GM12878 (cell line): ENCODE measurements around the gene ZNF813. TPM values are rescaled to one million over a fixed set of nuclear protein-coding genes. Genes with fewer than 3 reads are reported as not detected.
A peak's percentile ranks its signal among the peaks of the same experiment; 100 is the strongest.

ENCODE experiments used
- ATAC-seq: fragments of 200-7000 bp; cut with Tn5 transposase; 3 replicates; pipeline ENCODE4 v1.9.1; 2020; ENCODE audit warnings: mild to moderate bottlenecking, moderate library complexity
- BruUV-seq: library from RNA; stranded (reverse); fragments of 400-500 nt; replicated peaks from 2 replicates; lab custom pipeline; 2021; lab: Mats Ljungman, UMichigan
- CTCF ChIA-PET: fragments of 300-600 bp; sonication (Branson Sonifier 250); formaldehyde crosslinking; extraction: SDS; loops from one replicate; lab custom pipeline; 2021; ENCODE audit warnings: inconsistent platforms; lab: Yijun Ruan, JAX
- POLR2A ChIA-PET: fragments of 350-600 bp; formaldehyde crosslinking; extraction: SDS; loops from one replicate; lab custom pipeline; 2021; ENCODE audit warnings: inconsistent platforms; lab: Charles Lee
- RAD21 ChIA-PET: fragments of 300-600 bp; sonication (Branson Sonifier 250); formaldehyde crosslinking; loops from one replicate; lab custom pipeline; 2023; ENCODE audit warnings: antibody characterized with exemption; ENCODE audit not compliant: unreplicated experiment; lab: Charles Lee
- SMC1A ChIA-PET: fragments of 300-600 bp; sonication (Branson Sonifier 250); formaldehyde crosslinking; loops from one replicate; lab custom pipeline; 2023; ENCODE audit not compliant: unreplicated experiment, uncharacterized antibody; lab: Charles Lee
- DNase-seq: peaks from one replicate; pipeline ENCODE4 v3.0.0-alpha.2; 2011; ENCODE audit warnings: low read depth, low spot score
- FAIRE-seq: peaks from 3 replicates; lab custom pipeline; 2011; peaks lifted over from hg19 to GRCh38; lab: Jason Lieb, UNC
- H2AFZ ChIP-seq: 2 replicates; pipeline ENCODE4 v1.6.0; 2011; ENCODE audit warnings: low read depth, low read length, control low read depth; ENCODE audit not compliant: control insufficient read depth
- H3K27ac ChIP-seq: 2 replicates; pipeline ENCODE4 v1.5.1; 2011; ENCODE audit warnings: control low read depth; ENCODE audit not compliant: control insufficient read depth, insufficient read depth
- H3K27me3 ChIP-seq, 2 experiments: replicated peaks in 1 of 2; 2 replicates each; pipeline versions ENCODE4 v1.6.0 to v1.6.1; 2011; ENCODE audit warnings: low read length in 1 of 2; ENCODE audit not compliant: control insufficient read depth in 2 of 2, insufficient read depth in 2 of 2
- H3K36me3 ChIP-seq, 2 experiments: 2 replicates each; pipeline ENCODE4 v1.5.1; 2011; ENCODE audit warnings: low read length in 1 of 2; ENCODE audit not compliant: control insufficient read depth in 2 of 2, insufficient read depth in 2 of 2
- H3K4me1 ChIP-seq: 2 replicates; pipeline ENCODE4 v1.6.1; 2011; ENCODE audit warnings: mild to moderate bottlenecking, low read length, moderate library complexity, mixed read lengths; ENCODE audit not compliant: control insufficient read depth, insufficient read depth
- H3K4me2 ChIP-seq: 2 replicates; pipeline ENCODE4 v1.6.0; 2011; ENCODE audit warnings: control low read depth; ENCODE audit not compliant: control insufficient read depth, insufficient read depth
- H3K4me3 ChIP-seq: fragments of 200-600 bp; sonication (generic); 2 replicates; pipeline ENCODE4 v1.5.1; 2016
- H3K79me2 ChIP-seq: 2 replicates; pipeline ENCODE4 v1.6.0; 2011; ENCODE audit warnings: low read length; ENCODE audit not compliant: control insufficient read depth, insufficient read depth
- H3K9ac ChIP-seq: 2 replicates; pipeline ENCODE4 v1.8.0; 2011; ENCODE audit warnings: low read length, control low read depth, mixed read lengths; ENCODE audit not compliant: control insufficient read depth, insufficient read depth
- H3K9me3 ChIP-seq: replicated peaks from 3 replicates; pipeline ENCODE4 v1.5.1; 2011; ENCODE audit warnings: mild to moderate bottlenecking, low read length; ENCODE audit not compliant: control insufficient read depth, insufficient read depth
- H4K20me1 ChIP-seq: 2 replicates; pipeline ENCODE4 v1.6.0; 2011; ENCODE audit not compliant: control insufficient read depth, insufficient read depth
- BRCA1 ChIP-seq: IDR thresholded peaks from 2 replicates; pipeline ENCODE4 v1.6.1; 2011; ENCODE audit warnings: low read depth, low read length, improper control_type of control experiment
- CBFB ChIP-seq: IDR thresholded peaks from 2 replicates; pipeline ENCODE4 v1.6.1; 2016; ENCODE audit warnings: antibody characterized with exemption, low read depth
- HDGF ChIP-seq: fragments of 450-650 bp; IDR thresholded peaks from 2 replicates; pipeline ENCODE4 v1.6.1; 2016; ENCODE audit warnings: antibody characterized with exemption
- WGBS: methylation state at CpG from one replicate; pipeline ENCODE4 v1.1.6; 2016; ENCODE audit warnings: low lambda C conversion rate; ENCODE audit not compliant: insufficient replicate concordance, insufficient coverage; ENCODE audit errors: missing lambda C conversion rate; 5-methylcytosine and 5-hydroxymethylcytosine counted together
- in situ Hi-C: fragments of 300-500 bp; cut with MboI; formaldehyde crosslinking; loops from 9 replicates; pipeline ENCODE4 v1.14.3; 2018; ENCODE audit warnings: mixed read lengths
- intact Hi-C: fragments of 100-400 bp; cut with micrococcal nuclease; formaldehyde crosslinking; loops from one replicate; pipeline ENCODE4 v1.14.2; 2022; ENCODE audit not compliant: unreplicated experiment
- polyA plus RNA-seq, 11 experiments: library from polyadenylated mRNA; depleted of rRNA in 4 of 11; unstranded in 6 of 11; stranded (reverse) in 5 of 11; fragments of >200 nt; fragmentation: Nextera tagmentation in 4 of 11; fragmentation: Illumina TruSeq in 1 of 11; extraction: Ambion mirVana in 4 of 11; extraction: Trizol in 1 of 11; gene quantifications; 1 replicate in 1 of 11; 2 replicates in 10 of 11; pipeline versions ENCODE4 v1.2.1 to v1.2.3, GENCODE V29; 2011 to 2016; ENCODE audit warnings: inconsistent platforms in 2 of 11, missing spikeins in 2 of 11, low read depth in 1 of 11
- total RNA-seq, 4 experiments: library from RNA; depleted of rRNA in 3 of 4; stranded (reverse); fragments of >200 nt in 3 of 4; fragmentation: Illumina TruSeq in 1 of 4; extraction: Trizol in 1 of 4; gene quantifications; 2 replicates each; pipeline versions ENCODE4 v1.2.1 to v1.2.3, GENCODE V29; 2013 to 2021
- TF ChIP-seq, protein P1 (sequence below): IDR thresholded peaks from 2 replicates; pipeline ENCODE4 v1.6.1; 2012; ENCODE audit warnings: low read depth, low read length, improper control_type of control experiment
- TF ChIP-seq, protein P2 (sequence below): fragments of 450-650 bp; formaldehyde crosslinking; IDR thresholded peaks from 2 replicates; pipeline ENCODE4 v1.4.0; 2020; ENCODE audit warnings: mild to moderate bottlenecking, moderate library complexity
- TF ChIP-seq, protein P3 (sequence below): fragments of 450-650 bp; formaldehyde crosslinking; IDR thresholded peaks from 2 replicates; pipeline ENCODE4 v1.4.0; 2022; ENCODE audit warnings: mild to moderate bottlenecking, moderate library complexity

ZNF813 gene
- total and polyA plus RNA-seq, 10 of the 15 experiments (the other 5 are each of a cell fraction or from before 2014, with no cell fraction given) = 0.27 to 4.8 (median 2.6) TPM

DNA sequence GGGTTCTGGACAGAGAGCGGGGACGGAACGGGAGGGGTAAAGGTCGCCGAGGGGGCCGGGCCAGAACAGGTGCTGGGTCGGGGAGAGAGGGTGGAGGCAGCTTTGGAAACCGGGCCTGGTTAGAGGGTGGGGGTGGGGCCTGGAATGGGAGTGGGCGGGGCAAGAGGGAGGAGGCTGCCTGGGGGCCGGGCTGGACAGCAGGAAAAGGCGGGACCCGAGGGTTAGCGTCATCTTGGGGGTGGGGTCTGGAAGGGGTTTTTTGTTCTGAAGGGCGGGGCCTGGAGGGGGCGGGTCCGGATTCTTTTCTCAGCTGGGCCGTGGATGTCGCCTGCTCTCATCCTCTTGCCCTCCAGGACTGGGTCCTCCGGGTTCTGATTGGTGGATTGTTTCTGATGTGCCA is 4.3 kb upstream of the ZNF813 start:
- FAIRE-seq = no peak
- RAD21 ChIA-PET = no interaction called here
- DNase-seq = no peak
- intact Hi-C loops = no loop called here
- Histone ChIP-seq H3K9ac (no peak overlapping the region), H3K79me2 (peaks cover 1% of the 10 kb centered on the region; the same call in 1 of the 2 replicates), H2AFZ (no peak overlapping the region), H3K4me1 (no peaks in the 10 kb centered on the region), H3K9me3 (no peaks in the 10 kb centered on the region; the same call in 1 of the 3 replicates), H3K36me3 (no peaks in the 10 kb centered on the region), H3K4me3 (no peak overlapping the region), H4K20me1 (no peaks in the 10 kb centered on the region), H3K4me2 (no peak overlapping the region), H3K27me3 (no peaks in the 10 kb centered on the region), H3K27ac (no peak overlapping the region)
- ATAC-seq = no peak
- CTCF ChIA-PET = no interaction called here
- no TSS peak for BruUV-seq
- WGBS = 60% methylated on average over 5 of the region's 19 CpGs
- POLR2A ChIA-PET = no interaction called here
- SMC1A ChIA-PET = no interaction called here
- in situ Hi-C loops = no loop called here
- no peak for TF ChIP-seq CBFB
- TF ChIP-seq, protein P1, sequence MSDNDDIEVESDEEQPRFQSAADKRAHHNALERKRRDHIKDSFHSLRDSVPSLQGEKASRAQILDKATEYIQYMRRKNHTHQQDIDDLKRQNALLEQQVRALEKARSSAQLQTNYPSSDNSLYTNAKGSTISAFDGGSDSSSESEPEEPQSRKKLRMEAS = no peak
- TF ChIP-seq BRCA1 = no peak

DNA sequence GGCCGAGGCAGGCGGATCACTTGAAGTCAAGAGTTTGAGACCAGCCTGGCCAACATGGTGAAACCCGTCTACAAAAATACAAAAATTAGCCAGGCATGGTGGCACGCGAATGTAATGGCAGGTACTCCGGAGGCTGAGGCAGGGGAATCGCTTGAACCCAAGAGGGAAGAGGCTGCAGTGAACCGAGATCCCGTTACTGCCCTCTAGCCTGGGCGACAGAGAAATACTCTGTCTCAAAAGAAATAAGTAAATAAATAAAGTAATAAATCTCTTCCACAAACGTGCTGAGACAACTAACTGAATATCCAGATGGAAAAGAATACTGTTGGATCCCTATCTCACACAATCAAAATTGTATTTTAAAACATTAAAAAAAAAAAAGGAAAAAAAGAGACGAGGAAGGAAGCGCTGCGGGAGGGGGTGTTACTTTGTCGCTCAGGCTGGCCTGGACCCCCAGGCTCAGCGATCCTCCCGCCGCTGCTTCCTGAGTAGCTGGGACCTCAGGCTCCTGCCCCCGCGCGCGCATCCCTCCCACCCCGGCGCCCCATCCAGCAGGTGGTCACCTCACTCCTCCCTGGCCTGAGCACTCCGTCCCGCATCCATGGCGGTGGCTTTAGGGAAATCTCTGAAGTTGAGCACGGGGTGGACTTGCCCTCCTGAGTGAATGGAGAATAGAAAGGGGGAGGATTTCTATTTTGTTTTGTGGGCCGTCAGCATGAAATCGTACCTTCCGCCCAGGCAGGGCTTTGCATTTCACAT is 628 bp upstream of the ZNF813 start:
- FAIRE-seq = no peak
- TF ChIP-seq BRCA1 (no peak), HDGF (no peak)
- TF ChIP-seq, protein P2, sequence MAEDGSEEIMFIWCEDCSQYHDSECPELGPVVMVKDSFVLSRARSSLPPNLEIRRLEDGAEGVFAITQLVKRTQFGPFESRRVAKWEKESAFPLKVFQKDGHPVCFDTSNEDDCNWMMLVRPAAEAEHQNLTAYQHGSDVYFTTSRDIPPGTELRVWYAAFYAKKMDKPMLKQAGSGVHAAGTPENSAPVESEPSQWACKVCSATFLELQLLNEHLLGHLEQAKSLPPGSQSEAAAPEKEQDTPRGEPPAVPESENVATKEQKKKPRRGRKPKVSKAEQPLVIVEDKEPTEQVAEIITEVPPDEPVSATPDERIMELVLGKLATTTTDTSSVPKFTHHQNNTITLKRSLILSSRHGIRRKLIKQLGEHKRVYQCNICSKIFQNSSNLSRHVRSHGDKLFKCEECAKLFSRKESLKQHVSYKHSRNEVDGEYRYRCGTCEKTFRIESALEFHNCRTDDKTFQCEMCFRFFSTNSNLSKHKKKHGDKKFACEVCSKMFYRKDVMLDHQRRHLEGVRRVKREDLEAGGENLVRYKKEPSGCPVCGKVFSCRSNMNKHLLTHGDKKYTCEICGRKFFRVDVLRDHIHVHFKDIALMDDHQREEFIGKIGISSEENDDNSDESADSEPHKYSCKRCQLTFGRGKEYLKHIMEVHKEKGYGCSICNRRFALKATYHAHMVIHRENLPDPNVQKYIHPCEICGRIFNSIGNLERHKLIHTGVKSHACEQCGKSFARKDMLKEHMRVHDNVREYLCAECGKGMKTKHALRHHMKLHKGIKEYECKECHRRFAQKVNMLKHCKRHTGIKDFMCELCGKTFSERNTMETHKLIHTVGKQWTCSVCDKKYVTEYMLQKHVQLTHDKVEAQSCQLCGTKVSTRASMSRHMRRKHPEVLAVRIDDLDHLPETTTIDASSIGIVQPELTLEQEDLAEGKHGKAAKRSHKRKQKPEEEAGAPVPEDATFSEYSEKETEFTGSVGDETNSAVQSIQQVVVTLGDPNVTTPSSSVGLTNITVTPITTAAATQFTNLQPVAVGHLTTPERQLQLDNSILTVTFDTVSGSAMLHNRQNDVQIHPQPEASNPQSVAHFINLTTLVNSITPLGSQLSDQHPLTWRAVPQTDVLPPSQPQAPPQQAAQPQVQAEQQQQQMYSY = no peak
- TF ChIP-seq, protein P3, sequence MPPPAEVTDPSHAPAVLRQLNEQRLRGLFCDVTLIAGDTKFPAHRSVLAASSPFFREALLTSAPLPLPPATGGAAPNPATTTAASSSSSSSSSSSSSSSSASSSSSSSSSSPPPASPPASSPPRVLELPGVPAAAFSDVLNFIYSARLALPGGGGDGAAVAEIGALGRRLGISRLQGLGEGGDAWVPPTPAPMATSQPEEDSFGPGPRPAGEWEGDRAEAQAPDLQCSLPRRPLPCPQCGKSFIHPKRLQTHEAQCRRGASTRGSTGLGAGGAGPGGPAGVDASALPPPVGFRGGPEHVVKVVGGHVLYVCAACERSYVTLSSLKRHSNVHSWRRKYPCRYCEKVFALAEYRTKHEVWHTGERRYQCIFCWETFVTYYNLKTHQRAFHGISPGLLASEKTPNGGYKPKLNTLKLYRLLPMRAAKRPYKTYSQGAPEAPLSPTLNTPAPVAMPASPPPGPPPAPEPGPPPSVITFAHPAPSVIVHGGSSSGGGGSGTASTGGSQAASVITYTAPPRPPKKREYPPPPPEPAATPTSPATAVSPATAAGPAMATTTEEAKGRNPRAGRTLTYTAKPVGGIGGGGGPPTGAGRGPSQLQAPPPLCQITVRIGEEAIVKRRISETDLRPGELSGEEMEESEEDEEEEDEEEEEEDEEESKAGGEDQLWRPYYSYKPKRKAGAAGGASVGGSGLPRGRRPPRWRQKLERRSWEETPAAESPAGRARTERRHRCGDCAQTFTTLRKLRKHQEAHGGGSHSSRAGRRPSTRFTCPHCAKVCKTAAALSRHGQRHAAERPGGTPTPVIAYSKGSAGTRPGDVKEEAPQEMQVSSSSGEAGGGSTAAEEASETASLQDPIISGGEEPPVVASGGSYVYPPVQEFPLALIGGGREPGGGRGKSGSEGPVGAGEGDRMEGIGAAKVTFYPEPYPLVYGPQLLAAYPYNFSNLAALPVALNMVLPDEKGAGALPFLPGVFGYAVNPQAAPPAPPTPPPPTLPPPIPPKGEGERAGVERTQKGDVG = no peak

More for the DNA sequence above, 628 bp upstream of the ZNF813 start:
- intact Hi-C loops = loop anchor here (1.0 kb wide), 1 partner anchor 53 kb away; no protein-coding TSS in a partner anchor
- Histone ChIP-seq H3K36me3 (no peaks in the 10 kb centered on the region), H3K9ac (no peak overlapping the region), H3K27ac (no peak overlapping the region), H3K4me3 (peak overlapping the region; percentile 96), H3K9me3 (no peaks in the 10 kb centered on the region; the same call in 2 of the 3 replicates), H4K20me1 (no peaks in the 10 kb centered on the region), H2AFZ (peak overlapping the region; percentile 78), H3K27me3 (no peaks in the 10 kb centered on the region), H3K4me2 (peak overlapping the region; percentile 72), H3K4me1 (no peaks in the 10 kb centered on the region), H3K79me2 (peaks cover 1% of the 10 kb centered on the region; the same call in 1 of the 2 replicates)
- RAD21 ChIA-PET = interaction anchor here (0.6 kb wide), 1 partner anchor 444 kb away, joined by 3 read pairs; no protein-coding TSS in a partner anchor
- CTCF ChIA-PET = no interaction called here
- BruUV-seq = no TSS peak
- POLR2A ChIA-PET = no interaction called here
- WGBS = 22% methylated on average over 25 of the region's 31 CpGs
- in situ Hi-C loops = no loop called here
- SMC1A ChIA-PET = no interaction called here
- ATAC-seq = peak; percentile 46
- no peak for DNase-seq
